ENCODE data around the gene PCGF1. TPM values are rescaled to one million over a fixed set of nuclear protein-coding genes. Genes with fewer than 3 reads are reported as not detected.

Gene PCGF1
- total and polyA plus RNA-seq, 2 of the 13 experiments (the other 11 are each of a cell fraction or from before 2014, with no cell fraction given) = 20.4 to 22.6 TPM

GRCh38 chr2:74498500-74499266, 8.8 kb downstream of the PCGF1 start (continued):
- 0 out of 2 replicates have a peak, but pooled peaks have one; percentile 2 for TF ChIP-seq PAXIP1 (CRISPR knock-in tag; conservative IDR thresholded peaks at IDR 0.05)
- TF ChIP-seq SRSF1 (optimal IDR thresholded peaks at IDR 0.05; ENCODE audit: low read depth, low read length) = peak; percentile 14
- TF ChIP-seq ZNF430 (CRISPR knock-in tag; IDR thresholded peaks at IDR 0.05) = 0 out of 2 replicates have a peak, but pooled peaks have one; percentile 36
- peak; percentile 50; the same call in 1 of the 2 replicates for TF ChIP-seq FOXC1 (CRISPR knock-in tag; IDR thresholded peaks at IDR 0.05; ENCODE audit: borderline replicate concordance)
- 0 out of 2 replicates have a peak, but pooled peaks have one; percentile 1 for TF ChIP-seq ZNF703 (CRISPR knock-in tag; IDR thresholded peaks at IDR 0.05; ENCODE audit: borderline replicate concordance)
- TF ChIP-seq CEBPG (CRISPR knock-in tag; IDR thresholded peaks at IDR 0.05) = no peak
- TF ChIP-seq NFAT5 (CRISPR knock-in tag; IDR thresholded peaks at IDR 0.05) = no peak
- peak; percentile 60; the same call in 1 of the 2 replicates for TF ChIP-seq ZBTB33 (CRISPR knock-in tag; IDR thresholded peaks at IDR 0.05)
- no peak for TF ChIP-seq SIX4 (CRISPR knock-in tag; IDR thresholded peaks at IDR 0.05)
- TF ChIP-seq ZNF850 (CRISPR knock-in tag; conservative IDR thresholded peaks at IDR 0.05) = 0 out of 2 replicates have a peak, but pooled peaks have one; percentile 7
- TF ChIP-seq TIGD3 (CRISPR knock-in tag; IDR thresholded peaks at IDR 0.05; ENCODE audit: borderline replicate concordance) = no peak
- no peak; the same call in 1 of the 2 replicates for TF ChIP-seq ZNF574 (CRISPR knock-in tag; IDR thresholded peaks at IDR 0.05)
